CD4-positive, alpha-beta T cell treated with Interleukin-10 for 1 hour (primary cell): ENCODE results near the gene PRR23B.
"Not testable (repeated sequence)": the region's sequence is repeated elsewhere in the genome, so short reads cannot be mapped to it uniquely, and the experiment has no call there.

Experiments used
- DNase-seq: peaks from one replicate; pipeline ENCODE4 v3.0.0-alpha.2; 2020

PRR23B gene

GRCh38 chr3:139020868-139021234 lies at the start of gene PRR23B:
PRR23B (minus strand) TSS chr3:139020926; CDS start chr3:139020661, 265 bp downstream.
- no peak for DNase-seq

DNA sequence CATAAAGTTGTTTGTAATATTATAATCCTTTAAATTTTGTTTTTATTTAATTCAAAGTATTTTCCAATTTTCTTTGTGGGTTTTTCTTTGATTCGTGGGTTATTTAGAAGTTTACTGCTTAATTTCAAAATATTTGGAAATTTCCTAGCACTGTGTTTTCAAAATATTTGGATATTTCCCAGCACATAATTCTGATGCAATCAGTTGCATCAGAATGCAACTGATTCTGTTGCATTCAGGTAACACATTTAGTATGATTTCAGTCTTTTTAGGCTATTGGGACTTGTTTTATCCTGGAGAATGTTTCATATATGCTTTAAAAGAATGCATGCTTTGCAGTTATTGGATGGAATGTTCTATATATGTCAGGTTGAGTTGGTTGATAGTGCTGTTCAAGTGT lies 42.2 kb upstream of the PRR23B start:
- DNase-seq = no peak

DNA sequence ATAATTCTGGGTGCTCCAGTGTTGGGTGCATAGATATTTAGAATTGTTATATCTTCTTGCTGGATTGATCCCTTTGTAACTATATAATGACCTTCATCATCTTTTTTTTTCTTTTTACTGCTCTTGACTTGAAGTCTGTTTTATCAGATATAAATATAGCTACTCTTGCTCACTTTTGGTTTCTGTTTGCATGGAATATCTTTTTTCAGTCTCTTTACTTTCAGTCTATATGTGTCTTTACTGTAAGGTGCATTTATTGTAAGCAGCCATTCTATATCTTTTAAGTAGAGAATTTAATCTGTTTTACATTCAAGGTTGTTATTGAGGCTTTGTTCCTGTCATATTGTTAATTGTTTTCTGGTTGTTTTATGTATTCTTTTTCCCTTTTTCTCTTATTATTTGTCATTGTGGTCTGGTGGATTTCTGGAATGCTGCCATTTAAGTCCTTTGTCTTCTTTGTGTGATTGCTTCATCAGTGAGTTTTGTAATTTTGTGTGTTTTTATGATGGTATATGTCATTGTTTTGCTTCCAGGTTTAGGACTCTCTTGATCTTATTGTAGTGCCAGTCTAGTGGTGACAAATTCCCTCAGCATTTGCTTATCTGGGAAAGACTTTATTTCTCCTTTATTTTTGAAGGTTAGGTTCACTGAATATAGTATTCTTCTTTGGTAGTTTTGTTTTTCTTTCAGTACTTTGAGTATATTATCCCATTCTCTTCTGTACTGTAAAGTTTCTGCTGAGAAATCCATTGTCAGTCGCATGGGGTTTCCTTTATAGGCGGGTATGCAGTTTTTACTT lies 32.3 kb upstream of the PRR23B start:
- no peak for DNase-seq

GRCh38 chr3:139044366-139045210 lies 23.9 kb upstream of the PRR23B start, which contains the start of gene PRR23C:
PRR23C (minus strand) TSS chr3:139044892; CDS start chr3:139044620, 272 bp downstream.
- DNase-seq = no peak

DNA sequence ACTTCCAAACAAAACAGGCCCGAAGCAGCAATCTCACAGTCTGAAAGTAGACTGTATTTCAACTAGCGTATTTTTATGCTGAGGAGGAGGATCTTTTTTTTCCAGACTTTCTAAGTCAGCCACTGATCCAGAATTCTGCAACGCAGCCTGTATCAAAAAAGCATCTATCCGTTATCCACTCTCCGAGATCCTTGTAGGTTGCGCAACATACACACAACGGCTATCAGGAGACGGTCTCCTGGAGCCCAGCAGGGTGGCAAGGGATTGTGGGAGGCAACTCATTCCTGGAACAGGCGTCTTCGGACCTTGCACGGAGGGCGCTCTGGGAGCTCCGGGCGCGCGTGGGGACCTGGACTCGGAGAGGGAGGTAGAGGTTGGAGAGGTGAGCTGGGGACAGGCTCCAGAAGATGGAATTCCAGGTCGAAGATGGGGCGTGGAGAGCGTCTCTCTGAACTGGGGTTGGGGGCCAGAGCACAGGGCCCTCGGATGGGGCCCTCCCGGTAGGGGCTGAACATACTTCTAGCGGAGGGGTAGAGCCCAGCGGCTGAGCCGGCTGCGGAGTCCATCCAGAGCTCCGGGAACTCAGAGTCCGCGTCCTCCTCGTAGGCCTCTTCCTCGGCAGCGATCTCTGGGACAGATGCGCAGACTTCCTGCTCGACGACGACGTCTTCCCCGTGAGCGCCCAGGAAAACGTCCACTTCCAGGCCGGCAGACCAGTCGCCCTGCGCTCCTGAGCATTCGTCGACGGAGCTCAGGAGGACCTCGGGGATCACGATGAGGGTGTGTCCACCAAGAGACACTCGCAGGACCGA lies 23.0 kb upstream of the PRR23B start:
- DNase-seq = no peak

DNA sequence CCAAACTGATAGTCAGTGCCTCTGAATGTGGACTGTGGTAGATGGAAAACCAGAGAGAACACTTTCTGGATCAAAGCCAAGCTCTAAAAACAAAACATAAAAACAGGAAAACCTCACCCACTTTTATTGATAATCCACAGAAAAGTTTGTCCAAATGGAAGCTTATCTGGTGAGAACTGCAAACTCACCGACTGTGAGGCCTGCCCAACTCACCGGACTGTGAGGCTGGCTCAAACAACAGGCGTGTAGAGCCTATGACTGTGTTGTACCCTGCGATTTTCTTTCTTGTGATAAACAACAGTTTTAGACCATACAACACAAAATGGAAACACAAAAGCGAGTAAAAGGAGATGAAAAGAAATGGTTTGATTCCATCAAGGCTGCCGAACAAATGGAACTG lies 16.8 kb upstream of the PRR23B start:
- DNase-seq = no peak

GRCh38 chr3:139032326-139033002 lies 11.7 kb upstream of the PRR23B start:
- no peak for DNase-seq

GRCh38 chr3:139030576-139030975 lies 9.8 kb upstream of the PRR23B start:
- DNase-seq = not testable (repeated sequence)

DNA sequence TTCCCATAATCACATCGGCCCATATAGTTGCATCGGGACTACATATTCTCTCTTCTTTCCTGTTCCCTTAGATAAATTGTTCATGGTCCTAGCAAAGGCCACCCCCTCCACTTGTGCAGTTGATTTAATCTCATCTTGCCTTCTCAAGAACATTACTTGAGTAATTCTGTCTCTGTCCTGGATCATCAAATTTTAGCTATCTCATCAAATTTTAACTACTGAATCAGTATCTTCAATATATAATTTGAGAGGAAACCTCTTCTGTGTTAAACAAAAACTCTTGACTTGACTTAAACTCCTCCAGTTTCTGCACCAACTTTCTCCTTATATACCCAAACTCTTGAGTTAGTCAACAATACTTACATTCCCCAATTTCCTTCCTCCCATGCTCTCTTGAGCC lies 4.2 kb upstream of the PRR23B start:
- DNase-seq = no peak

DNA sequence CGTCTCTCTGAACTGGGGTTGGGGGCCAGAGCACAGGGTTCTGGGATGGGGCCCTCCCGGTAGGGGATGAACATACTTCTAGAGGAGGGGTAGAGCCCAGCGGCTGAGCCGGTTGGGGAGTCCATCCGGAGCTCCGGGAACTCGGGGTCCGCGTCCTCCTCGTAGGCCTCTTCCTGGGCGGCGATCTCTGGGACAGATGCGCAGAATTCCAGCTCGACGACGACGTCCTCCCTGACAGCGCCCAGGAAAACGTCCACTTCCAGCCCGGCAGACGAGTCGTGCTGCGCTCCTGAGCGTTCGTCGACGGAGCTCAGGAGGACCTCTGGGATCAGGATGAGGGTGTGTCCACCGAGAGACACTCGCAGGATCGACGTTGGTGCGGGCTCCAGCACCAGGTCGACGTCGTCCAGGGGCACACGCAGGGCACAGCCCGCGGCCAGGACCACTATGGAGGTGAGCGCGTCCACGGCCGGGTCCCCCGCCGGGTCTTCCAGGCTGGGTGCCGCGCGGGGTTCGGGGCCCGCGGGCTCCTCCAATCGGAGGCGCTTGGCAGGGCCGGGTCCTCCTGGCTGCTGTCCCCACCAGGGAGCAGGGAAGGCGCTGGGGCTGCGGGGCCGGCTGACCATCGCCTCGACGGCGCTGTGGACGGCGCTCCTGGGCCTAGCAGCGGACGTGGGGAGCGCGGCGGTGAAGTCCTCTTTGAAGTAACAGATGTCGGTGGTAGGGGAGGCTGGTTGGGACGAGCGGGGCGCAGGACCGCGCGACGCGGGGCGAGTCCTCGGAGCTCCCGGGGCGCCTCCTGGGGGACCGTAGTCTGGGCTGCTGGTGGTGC lies 474 bp downstream of the PRR23B start:
- no peak for DNase-seq

DNA sequence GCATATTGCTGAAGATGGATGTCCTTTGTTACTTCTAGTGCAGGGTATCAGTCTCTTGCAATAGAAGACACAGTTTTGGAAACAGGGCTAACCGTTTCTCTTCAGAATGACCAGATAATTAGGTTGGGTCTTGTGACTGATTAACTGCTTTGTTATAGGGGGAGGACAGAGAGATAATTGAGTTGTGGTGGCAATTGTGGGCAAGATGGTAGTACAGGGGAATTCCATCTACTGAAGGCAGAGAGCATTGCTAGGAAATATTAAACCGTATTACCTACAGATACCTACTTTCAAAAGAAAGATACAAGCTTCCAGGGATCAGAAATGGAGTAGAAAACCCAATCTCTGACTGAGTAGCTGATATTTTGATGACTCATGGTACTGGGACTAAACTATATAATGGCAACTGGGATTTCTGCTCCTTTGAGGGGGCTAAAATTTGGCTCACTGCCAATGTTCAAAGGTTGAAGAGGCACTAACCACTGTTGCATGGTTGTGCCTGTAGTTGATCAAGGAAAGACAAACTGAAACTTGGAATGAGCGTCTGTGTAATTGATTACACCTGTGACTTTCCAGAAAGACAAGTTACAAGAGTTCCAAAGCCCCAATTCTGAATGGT lies 4.2 kb downstream of the PRR23B start:
- DNase-seq = no peak

GRCh38 chr3:139006051-139006716 lies 14.5 kb downstream of the PRR23B start, which contains the start of gene PRR23A:
PRR23A (minus strand) TSS chr3:139006268; CDS start chr3:139006268, 0 bp downstream.
- no peak for DNase-seq

DNA sequence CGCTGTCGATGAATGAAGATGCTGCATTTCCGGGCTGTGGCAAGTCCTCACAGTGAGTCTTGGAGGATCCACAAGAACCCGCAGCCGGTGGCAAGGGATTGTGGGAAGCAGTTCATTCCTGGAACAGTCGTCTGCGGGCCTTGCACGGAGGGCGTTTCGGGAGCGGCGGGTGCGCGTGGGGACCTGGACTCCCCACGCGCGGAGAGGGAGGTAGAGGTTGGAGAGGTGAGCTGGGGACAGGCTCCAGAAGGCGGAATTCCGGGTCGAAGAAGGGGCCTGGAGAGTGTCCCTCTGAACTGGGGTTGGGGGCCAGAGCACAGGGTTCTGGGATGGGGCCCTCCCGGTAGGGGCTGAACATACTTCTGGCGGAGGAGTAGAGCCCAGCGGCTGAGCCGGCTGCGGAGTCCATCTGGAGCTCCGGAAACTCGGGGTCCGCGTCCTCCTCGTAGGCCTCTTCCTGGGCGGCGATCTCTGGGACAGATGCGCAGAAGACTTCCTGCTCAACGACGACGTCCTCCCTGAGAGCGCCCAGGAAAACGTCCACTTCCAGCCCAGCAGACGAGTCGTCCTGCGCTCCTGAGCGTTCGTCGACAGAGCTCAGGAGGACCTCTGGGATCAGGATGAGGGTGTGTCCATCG lies 15.3 kb downstream of the PRR23B start:
- DNase-seq = no peak

DNA sequence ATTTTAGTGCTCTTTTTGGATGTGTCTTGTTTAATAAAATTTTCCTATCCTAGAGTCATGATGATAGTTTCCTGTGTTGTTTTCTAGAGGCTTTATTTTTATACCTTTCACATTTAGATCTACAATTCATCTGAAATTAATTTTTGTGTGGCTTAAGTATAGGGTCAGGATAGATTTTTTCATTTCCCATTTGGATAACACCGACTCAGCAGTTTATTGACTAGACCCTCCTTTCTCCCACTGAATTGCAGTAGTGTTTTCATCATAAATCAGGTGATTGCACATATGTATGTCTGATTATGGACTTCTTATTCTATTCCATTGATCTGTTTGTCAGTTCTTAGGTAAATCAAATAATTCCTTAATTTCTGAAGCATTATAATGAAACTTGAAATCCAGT lies 25.0 kb downstream of the PRR23B start:
- DNase-seq = no peak

DNA sequence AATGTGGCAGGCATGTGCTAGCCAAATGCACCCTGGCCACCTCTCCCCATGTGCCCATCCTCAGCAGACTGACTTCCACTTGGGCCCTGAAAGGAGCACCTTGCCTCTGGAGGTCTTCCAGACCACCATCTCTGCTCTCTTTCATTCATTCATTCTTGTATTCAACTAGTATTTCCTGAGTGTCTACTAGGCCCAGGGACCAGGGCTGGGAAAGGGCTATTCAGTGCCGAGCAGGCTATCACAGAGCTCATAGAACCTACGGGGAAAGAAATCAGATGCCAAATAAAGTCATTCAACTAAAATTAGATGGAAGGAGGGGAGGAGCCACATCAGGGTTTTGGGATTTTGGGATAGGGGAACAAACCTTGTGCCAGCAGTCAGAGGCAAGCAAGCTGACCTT lies 33.5 kb downstream of the PRR23B start:
- DNase-seq = no peak

DNA sequence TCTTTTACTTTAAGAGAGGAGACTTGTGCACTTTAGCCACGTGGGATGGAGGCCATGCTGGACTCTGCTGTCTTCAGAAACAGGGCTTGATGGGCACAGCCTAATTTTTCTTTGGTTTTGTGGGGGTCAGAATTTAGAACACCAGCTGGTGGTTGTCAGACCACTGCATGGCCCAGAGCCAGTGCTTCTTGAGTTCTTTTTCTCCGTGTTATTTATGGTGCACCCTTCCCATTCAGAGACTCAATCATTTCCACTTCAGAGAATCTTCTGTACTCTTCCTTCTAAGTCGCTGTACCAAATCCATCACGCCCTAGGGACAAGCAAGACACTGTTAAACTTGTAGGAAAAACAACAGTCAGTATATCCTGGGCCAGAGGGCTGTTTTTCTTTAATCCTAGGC lies 34.8 kb downstream of the PRR23B start:
- no peak for DNase-seq

DNA sequence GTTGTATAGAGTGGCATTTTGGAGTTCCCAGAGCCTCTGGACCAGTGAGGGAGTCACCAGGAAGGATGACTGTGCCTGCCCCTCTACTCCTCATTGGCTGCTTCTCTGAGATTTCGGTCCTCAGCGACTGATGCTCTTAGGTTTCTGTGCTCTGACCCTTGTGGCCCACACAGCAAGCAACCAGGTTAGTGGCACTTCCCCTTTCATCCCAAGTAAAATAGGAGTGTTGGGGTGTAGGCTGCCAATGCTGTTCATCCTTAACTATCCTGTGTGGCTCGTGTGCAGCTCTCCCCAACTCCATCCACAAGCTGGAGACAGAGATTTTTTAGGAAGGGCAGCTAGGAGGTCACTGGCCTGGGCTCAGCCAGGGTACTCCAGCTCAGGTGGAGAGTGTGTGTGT lies 35.9 kb downstream of the PRR23B start:
- no peak for DNase-seq

DNA sequence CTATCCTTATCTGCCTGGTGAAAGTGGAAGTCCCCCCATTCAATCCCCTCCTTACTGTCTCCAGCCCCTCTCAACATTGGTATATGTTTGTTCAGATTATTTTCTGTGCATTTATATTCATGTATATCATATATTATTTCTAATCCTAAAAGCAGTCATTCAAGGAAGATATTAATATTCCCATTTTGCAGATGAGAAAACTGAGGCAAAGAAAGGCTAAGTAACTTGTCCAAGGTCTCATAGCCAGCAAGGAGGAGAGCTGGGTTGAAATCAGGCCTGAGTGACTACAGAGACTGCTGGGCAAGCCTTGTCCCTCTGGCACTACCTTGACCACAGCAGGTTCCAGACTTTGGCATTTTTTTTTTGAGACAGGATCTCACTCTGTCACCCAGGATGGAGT lies 44.7 kb downstream of the PRR23B start:
- DNase-seq = no peak

DNA sequence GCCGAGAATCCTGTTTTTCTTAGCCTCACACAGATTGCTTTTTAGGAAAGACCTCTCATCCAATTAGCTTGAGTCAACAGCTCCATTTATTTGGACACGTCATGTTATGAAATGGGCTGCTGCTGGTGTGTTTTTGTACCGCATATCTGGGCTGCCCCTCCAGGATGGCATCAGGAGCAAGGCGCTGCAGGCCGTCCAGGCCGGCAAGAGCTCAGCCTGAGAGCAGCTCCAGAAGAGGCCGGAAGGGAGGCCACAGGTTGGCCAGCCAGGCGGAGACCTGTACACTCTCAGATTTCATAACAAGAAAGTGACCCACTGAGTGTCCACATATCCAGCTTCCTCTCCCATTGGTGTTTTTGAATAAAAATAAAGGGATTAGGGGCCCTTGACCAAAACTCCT lies 45.4 kb downstream of the PRR23B start:
- no peak for DNase-seq

- no peak for DNase-seq
These were observed 46.3 kb downstream of the PRR23B start for GRCh38 chr3:138974462-138974861.
